AG20443 (cell line): ENCODE data around the gene FBXO42.
"Not testable (repeated sequence)": the region's sequence is repeated elsewhere in the genome, so short reads cannot be mapped to it uniquely, and the experiment has no call there.

ENCODE experiments used
- DNase-seq: peaks from one replicate; pipeline ENCODE4 v3.0.0; 2012; ENCODE audit warnings: low spot score, mixed read lengths

FBXO42 gene

GRCh38 chr1:16266411-16267118 lies 85.7 kb downstream of the FBXO42 start:
- DNase-seq = no peak

GRCh38 chr1:16262067-16262466 lies 90.2 kb downstream of the FBXO42 start:
- no peak for DNase-seq

GRCh38 chr1:16260814-16261213 lies 91.5 kb downstream of the FBXO42 start:
- peak; percentile 34 for DNase-seq

- DNase-seq = no peak
These were observed 93.6 kb downstream of the FBXO42 start for GRCh38 chr1:16258591-16259135.

GRCh38 chr1:16257968-16258367 lies 94.3 kb downstream of the FBXO42 start:
- DNase-seq = no peak

- DNase-seq = not testable (repeated sequence)
These were observed 94.7 kb downstream of the FBXO42 start for GRCh38 chr1:16257556-16257955.

- DNase-seq = no peak
These were observed 95.8 kb downstream of the FBXO42 start for GRCh38 chr1:16256478-16256877.

GRCh38 chr1:16254263-16254928 lies 97.9 kb downstream of the FBXO42 start:
- peak; percentile 39 for DNase-seq

- no peak for DNase-seq
These were observed 98.9 kb downstream of the FBXO42 start for GRCh38 chr1:16253332-16253922.

- DNase-seq = no peak
These were observed 99.4 kb downstream of the FBXO42 start for GRCh38 chr1:16252912-16253311.

- no peak for DNase-seq
These were observed 100.9 kb downstream of the FBXO42 start for GRCh38 chr1:16251381-16251780.

GRCh38 chr1:16250524-16251251 lies 101.6 kb downstream of the FBXO42 start:
- peak; percentile 62 for DNase-seq

- peak; percentile 86 for DNase-seq
These were observed 102.6 kb downstream of the FBXO42 start for GRCh38 chr1:16249596-16250241.

GRCh38 chr1:16248603-16249516 lies 103.4 kb downstream of the FBXO42 start:
- peak; percentile 43 for DNase-seq

- no peak for DNase-seq
These were observed 104.3 kb downstream of the FBXO42 start for GRCh38 chr1:16248007-16248436.

- no peak for DNase-seq
These were observed 104.8 kb downstream of the FBXO42 start for GRCh38 chr1:16247441-16247840.

- DNase-seq = no peak
These were observed 105.3 kb downstream of the FBXO42 start for GRCh38 chr1:16246961-16247360.

- not testable (repeated sequence) for DNase-seq
These were observed 106.0 kb downstream of the FBXO42 start for GRCh38 chr1:16246239-16246638.

- DNase-seq = no peak
These were observed 106.6 kb downstream of the FBXO42 start for GRCh38 chr1:16245476-16246196.
